HG03095 (cell line): ENCODE measurements around the gene MAST4.
A peak's percentile ranks its signal among the peaks of the same experiment; 100 is the strongest.

Source experiments
- ATAC-seq: cut with Tn5 transposase; IDR thresholded peaks from one replicate; pipeline ENCODE4 v1.9.1; 2021; ENCODE audit warnings: moderate library complexity; ENCODE audit not compliant: unreplicated experiment

Gene MAST4

DNA sequence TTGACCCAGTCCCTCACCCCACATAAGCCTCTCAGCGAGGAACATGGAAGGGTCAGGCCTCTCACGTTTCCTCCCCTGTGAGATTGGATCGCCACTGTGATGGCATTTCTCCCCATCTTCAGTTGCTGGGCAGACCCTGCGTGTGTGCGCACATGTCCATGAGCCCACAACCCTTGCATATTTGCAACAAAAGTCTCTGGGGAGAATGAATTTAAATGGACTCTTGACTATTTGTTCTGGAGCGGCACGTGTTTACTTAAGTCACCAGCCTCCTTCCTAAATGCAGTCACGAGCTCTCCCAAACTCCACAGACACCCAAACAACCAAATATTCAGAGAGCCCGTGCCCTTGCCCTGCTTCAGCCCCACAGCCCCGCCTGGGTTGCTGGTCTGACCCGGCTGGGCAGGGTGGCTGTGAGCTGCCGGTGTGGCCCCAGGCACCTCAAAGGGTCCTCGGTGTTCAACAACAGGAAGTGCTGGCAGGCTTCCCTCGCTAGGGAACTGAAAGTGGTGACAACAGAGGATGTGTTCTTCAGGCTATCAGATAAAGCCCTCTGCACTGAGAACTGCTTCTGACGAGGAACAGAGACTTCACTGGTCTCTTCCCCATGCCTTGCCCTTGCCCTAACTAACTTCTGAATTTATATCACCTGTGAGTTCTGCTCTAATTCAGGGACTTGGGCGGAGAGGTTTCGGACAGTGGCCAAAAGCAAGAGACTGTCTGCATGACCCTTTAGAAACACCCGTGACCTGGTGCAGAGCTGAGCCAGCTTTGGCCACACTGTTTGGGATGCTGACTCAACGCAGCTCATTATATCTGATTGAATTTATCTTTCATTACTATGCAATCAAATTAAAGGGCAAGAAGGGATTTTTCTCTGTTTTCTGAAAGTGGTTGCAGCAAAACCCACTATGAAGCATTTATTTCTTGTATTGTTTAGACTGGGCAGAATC lies 619.6 kb downstream of the MAST4 start:
- peak; percentile 99 for ATAC-seq

DNA sequence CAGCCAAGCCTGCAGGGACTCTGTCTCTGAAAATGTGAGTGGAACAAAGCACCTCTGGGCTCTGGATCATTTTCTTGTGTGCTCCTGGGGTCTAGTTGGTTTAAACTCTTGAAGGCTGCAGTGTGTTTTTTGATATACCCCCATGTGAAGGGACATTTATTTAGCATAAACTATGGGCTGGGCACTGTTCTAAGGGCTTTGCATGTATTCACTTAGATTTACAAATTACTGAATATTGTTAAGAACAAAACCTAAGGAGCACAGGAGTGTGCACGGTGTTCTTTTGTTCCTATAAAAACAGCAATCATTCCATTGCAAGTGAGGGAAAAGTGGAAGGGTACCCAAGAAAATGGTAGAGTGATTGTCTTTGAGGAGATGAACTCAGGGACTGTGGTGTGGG lies 620.4 kb downstream of the MAST4 start:
- no peak for ATAC-seq
